DMS79 (cell line): ENCODE results near the gene IFNA13.

ENCODE experiments used
- DNase-seq: peaks from one replicate; lab custom pipeline; 2025; lab: John Stamatoyannopoulos, UW

The IFNA13 gene

DNA sequence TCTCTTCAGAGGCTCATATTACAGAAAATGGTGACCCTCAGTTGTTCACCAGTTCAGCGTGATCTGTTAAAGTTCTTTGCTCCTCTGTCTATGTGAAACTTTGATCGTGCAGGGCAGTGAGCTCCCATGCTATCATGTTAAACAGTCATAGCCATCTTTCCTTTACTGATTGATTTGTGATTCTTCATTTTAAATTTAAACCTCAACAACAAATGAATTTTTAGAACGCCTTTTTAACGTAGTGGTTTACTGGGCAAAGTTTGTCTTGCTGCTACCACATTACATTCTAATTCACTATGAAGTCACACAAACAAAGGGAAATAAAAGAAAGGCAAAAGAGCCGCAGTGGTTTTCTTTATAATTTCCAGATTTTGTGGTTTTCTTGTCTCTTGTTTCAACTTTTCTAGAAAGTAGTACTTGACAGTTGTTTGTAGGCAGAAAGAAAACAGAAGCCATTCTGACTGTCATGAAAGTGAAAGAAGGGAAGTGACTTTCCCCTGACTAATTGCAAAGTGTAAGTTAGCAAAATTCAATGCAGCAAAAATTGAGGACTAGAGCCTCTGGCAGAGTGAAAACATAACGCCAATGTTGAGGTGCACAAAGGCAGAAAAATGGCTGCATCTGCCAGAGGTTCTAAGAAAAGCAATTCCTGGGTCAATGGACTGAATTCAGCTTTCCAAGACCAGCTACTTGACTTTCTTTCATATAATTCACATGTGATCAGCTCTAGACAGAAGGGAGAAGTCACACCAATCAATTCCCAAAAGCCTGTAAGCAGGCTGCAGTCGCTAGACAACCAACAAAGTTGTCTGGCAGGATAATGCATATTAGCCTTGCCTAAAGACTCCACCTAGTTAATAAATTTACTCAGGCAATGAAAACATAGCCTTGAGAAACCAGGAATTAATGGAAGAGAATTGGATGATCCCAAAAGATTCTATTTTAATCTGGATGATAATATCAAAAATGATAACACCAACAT lies 10.1 kb downstream of the IFNA13 start:
- DNase-seq, result no peak

DNA sequence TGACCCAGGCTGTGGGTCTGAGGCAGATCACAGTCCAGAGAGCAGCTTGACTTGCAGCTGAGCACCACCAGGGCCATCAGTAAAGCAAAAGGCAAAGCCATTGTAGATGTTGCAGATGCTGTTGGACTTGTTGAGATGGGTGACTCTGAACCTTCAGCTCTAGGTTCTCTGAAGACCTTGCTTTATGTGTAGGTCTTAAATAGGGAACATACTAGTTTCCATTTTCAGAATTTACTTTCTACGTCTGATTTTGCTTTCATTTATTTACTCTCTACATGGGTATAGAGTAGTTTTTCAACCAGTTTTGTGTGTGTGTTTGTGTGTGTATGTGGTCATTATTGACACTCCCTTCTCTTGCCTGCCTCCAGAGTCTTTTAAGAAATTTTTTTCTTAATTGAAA lies 17.1 kb downstream of the IFNA13 start, which contains the start of gene IFNA6:
TSS of gene IFNA6 (minus strand) at position 101 of the 400 bp plus-strand sequence. CDS start at position 101, 0 bp downstream.
- DNase-seq, result no peak

DNA sequence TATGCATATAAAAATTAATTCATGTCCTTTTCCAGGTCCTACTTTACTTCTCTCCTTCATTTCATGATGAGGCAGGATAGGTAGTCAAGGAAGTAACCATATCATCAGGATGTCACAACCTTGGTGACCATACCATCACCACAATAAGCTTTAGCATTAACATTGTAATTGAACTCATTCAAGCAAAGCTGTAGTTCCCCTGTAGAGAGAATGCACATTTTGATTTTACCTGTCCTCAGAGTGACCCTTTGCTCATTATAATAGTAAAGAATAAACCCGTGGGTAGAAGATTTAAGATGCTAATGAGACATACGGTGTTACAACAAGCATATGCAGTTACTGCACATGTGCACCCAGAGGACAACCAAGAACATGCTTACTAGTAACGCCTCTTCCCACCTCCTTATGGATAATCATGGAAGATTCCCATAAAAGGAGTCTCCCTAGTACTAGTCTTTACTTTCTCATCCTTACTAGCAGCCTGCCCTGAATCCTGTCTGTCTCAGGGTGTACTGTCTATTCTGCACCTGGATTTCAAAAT lies 19.4 kb downstream of the IFNA13 start:
- DNase-seq, result no peak

DNA sequence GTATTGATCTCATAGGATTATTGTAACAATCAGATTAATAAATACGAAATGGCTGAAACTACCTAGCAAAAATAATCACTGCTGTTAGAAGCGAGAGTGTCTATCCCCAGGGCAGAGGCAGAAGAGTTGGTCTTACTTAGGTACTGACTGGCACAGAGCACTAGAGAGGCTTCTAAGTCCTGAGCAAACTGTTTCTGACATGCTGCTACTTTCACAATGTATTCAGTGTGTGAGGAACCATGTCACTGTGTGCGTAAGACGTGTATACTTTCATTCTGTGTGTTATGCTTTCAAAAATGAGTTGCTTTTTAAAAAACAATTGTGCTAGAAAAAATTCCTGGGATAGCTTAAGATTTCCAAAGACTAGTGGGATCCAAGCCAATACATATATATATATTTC lies 27.1 kb downstream of the IFNA13 start:
- no peak for DNase-seq

DNA sequence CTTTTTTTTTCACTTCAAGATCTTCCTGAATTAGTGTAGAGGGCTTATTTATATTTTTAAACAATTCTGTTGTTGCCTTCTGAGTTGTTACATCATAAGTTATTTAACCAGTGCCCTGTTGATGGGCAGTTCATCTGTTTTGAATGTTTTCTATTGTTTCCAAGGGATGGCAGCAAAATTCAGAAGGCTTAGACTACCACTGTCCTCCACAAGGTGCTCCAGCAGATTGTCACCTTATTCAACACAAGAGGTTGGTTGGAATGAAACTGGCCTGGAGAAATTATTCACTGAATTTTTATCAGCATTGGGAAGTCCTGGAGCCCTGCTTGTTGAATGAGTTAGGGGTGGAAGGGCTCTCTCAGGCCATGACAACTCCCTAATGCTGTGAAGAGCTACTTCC lies 31.4 kb downstream of the IFNA13 start:
- DNase-seq, result no peak

DNA sequence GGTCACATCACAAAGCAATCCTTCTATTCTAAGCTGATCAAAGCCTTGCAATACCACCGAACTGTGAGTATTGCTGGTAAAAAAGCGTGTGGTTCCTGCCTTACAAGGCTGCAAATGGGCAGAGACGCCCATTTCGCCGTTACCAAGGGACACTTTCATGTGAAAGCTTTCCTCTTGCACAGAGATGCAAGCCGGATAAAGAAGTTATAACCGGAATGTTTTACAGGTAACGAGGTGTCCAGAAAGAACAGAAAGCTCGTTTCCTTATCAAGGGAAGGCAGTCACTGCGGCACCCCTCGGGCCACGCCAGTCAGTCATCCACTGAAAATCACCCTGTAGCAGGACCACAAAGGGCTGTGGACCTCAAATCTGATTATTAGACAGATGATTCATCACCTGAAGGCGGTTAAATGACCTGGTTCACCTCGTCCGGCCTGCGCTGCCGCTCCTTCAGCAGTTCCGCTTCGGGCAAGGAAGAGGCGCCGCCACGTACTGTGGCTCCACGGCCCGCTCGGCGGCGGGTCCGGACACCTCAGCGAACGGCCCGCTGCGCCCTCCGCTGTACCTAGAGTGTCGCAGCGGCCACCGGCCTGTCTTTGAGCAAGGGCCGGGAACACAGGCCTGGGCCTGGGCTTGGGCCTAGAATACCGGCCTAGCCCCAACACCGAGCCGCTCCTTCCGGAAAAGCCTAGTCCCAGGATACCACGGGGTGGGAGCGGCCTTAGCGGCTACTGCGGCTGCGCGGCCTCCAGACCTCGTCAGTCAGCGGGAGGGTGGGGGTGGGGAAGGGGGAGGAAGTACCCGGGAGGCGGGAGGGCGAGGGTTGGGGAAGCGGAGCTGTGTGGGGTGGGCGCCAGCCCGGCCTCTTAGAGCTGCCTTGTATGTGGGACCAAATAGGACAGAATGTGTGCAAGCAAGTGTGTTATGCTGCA lies 32.9 kb downstream of the IFNA13 start, which contains the start of gene KLHL9:
TSS of gene KLHL9 (minus strand) at position 704 of the 932 bp plus-strand sequence. CDS start at position 159, 545 bp downstream.
- peak; percentile 81 for DNase-seq

DNA sequence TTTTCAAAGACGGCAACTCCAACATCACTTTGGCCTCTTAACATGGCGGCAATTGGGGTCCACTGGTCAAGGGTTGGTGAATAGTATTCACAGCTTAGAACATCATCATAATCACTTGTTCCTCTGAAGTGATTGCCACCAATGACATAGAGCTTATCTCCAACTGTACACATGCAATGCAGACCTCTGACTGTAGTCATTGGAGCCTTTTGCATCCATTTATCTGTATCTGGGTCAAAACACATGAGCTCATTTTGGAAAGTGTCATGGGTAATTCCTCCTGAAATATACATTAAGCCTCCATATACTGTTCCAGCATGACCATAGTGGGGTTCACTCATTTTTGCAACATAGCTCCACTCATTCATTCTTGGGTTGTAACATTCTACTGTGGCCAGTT lies 34.6 kb downstream of the IFNA13 start:
- no peak for DNase-seq

DNA sequence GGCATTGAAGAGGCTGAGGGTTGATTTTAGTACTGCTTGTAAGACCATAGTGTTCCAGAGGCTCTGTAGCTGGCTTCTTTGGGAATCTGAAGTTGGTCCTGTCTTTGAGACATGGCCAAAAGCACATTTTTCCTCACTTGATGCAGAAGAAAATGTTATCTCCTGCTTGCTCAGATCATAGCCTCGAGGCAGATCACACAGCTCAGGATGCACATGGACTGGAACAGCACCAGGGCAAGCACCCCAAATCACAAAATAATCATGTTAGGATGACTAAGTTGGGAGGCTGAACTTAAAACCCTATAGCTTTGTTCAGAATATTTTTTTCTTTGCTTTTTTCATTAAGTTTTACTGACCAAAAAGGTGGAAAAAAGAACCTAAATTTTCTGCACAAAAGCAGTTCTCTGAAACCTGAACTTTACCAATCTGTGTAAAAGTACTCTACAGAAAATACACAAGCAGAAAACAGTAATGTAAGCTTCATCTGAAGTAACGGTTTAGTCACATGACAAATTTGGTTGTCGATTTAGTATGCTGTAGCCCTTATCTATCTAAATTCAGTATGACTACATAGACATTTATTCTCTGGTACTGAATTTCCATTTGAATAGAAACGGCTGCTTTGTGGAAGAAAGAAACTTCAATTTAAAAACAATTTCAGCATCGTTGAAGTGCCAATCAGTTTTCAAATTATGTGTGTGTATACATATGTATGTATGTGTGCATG lies 36.0 kb downstream of the IFNA13 start:
- DNase-seq, result no peak

DNA sequence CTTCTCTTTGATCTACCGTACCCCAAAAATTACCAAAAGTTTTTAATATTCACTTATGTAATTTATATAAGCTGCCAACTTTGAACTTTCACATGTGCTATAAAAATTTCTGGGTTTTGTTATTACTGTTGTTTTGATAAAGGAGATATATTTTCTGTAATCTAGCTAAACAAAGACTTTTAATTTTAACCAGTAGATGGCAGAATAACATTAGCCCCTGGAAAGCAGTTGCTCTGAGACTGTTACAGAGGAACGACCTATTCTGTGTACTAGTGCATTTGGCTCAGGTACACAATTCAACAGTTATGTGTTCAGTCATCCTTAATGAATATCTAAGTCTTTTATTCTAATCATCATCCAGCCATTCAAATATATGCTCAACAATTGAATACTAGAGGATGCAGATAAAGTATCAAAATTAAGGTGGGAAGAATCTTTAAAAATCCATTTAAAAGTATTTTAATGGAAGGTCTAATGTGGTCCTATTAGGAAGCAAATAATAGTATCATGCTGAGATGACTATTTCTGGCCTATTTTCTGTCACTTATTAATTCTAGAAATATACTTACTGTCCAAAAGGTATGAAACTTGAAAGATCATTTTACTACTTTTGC lies 41.2 kb downstream of the IFNA13 start:
- DNase-seq, result no peak

DNA sequence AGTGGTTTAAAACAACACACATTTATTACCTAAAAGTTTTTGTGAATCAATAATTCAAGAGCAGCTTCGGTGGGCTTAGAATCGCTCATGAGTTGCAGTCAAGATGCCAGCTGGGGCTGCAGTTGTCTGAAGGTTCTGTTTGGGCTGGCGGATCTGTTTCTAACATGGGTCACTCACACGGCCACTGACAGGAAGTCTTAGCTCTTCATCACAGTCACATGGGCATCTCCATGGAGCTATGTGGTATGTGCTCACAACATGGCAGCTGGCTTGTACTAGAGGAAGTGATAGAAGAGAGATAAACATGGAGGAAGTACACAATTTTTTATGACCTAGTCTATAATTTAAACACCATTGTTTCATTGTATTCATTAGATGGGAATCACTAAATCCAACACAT lies 43.8 kb downstream of the IFNA13 start:
- DNase-seq, result no peak

DNA sequence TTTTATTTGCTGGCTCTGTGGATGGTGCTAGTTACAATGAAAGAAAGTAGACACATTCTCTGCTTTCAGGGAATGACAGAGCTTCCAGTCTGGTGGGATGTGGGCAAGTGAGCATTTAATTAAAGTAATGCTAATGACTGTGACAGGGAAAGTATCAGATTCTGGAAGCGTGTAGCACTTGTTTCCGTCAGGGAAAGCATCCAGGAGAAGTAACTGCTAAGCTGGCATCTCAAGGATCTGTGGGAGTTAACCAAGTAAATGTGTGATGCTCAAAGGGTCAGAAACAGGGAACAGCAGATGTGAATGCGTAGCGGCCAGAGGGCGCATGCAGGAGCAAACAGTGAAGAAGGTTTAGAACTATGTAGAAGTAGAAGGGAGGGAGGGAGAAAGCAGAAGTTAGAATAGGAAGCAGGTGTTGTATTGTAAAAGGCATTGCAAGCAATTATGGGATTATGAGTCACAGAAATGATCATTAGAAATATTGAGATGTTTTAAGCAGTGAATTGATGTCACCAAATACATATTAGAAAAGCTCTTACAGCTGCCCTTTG lies 44.9 kb downstream of the IFNA13 start:
- no peak for DNase-seq

DNA sequence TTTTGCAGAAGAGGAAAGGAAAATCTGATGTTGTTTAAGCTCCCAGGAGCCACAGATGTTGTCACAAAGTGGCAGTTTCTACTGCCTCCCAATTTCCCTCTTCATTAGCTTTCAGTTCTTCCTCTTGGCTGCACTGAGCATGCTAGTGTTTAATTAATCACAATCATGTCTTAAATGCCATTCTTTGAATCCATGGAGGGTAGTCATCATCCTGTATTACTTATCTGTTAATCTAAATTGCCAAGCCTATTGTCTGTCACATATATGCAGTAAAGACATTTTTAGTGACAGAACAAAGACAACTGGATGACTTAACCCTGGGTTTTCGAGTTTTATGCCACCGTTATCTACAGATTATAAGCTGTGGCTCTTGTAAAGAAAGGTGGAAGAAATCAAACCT lies 47.4 kb downstream of the IFNA13 start:
- DNase-seq, result no peak

DNA sequence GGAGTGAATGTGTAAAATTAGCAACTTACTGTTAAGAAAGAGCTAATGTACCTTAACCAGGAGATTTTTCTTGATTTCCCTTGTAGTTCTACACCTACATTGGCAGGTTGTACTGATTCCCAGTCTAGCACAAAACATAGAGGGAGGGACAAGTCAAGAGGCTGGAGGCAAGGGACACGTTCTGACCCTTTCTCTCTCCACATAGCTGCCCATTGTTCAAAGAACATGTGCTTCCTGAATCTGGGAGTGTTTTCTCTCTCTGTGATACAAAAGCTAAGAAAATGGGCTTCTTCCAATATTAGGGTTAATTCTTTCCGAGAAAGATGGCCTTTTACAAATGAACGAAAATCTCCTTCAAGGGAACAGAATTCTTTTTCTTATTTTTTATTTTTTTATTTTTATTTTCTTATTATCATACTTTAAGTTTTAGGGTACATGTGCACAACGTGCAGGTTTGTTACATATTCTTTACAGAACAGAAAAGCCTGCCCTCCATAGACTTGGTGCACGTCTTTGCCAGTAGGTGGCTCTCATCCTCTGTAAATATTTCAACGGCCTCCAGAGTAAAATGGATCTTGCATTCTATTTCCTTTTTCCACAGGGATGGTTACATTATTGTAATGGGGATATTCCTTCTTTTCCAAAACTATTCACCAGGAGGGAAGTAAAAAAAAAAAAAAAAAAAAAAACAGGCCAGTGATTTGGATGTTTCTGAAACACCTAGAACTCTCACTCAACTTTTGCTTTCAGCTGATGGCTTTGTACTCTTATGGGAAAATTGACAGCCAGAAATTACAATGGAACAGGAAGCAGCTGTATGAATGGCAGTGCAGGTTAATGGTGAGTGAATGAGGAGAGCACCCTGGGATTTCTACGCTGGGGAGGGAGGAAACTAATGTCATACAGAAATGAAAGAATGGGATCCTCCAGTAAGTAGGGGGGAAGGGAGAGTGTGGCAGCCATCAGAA lies 49.6 kb downstream of the IFNA13 start:
- DNase-seq, result peak; percentile 9
